B cell (primary cell): ENCODE data around the gene JMJD6. TPM values are rescaled to one million over a fixed set of nuclear protein-coding genes. Genes with fewer than 3 reads are reported as not detected.

Source experiments
- ATAC-seq: fragments of 200-7000 bp; cut with Tn5 transposase; one replicate; pipeline ENCODE4 v1.10.0; 2021; ENCODE audit warnings: low read depth, mild to moderate bottlenecking, moderate number of reproducible peaks, moderate library complexity
- CTCF ChIA-PET: fragments of 350-600 bp; sonication (Branson Sonifier 250); formaldehyde crosslinking; loops from one replicate; lab custom pipeline; 2021; ENCODE audit warnings: antibody characterized with exemption, inconsistent platforms; lab: Charles Lee
- POLR2A ChIA-PET: fragments of 350-600 bp; sonication (Branson Sonifier 250); formaldehyde crosslinking; loops from one replicate; lab custom pipeline; 2021; ENCODE audit warnings: antibody characterized with exemption; lab: Charles Lee
- DNase-seq: peaks from one replicate; pipeline ENCODE4 v3.0.0; 2013
- H2AFZ ChIP-seq: 2 replicates; pipeline ENCODE4 v1.6.1; 2012; ENCODE audit warnings: mild to moderate bottlenecking, low read depth, low read length; ENCODE audit not compliant: insufficient read depth, poor library complexity, severe bottlenecking
- H3K27ac ChIP-seq, 2 donors: 1 replicate in 1 of 2; 2 replicates in 1 of 2; pipeline ENCODE4 v1.5.1; 2012 to 2013; ENCODE audit warnings: low read length in 2 of 2, mild to moderate bottlenecking in 2 of 2, moderate library complexity in 1 of 2
- H3K27me3 ChIP-seq, 4 experiments: fragments of 200-600 bp in 1 of 4; sonication (generic) in 1 of 4; replicated peaks in 1 of 4; 1 replicate in 2 of 4; 2 replicates in 2 of 4; pipeline versions ENCODE4 v1.6.1 to v1.7.0; 2013 to 2016; ENCODE audit warnings: low read length in 3 of 4, mild to moderate bottlenecking in 2 of 4, mixed read lengths in 1 of 4, moderate library complexity in 1 of 4; ENCODE audit not compliant: insufficient read depth in 4 of 4, control insufficient read depth in 3 of 4; ENCODE audit errors: control extremely low read depth in 1 of 4
- H3K36me3 ChIP-seq, 2 experiments: replicated peaks in 1 of 2; 1 replicate in 1 of 2; 2 replicates in 1 of 2; pipeline versions ENCODE4 v1.6.1 to v1.7.1; 2013; ENCODE audit warnings: low read length in 1 of 2; ENCODE audit not compliant: insufficient read depth in 2 of 2, control insufficient read depth in 1 of 2; ENCODE audit errors: control extremely low read depth in 1 of 2, extremely low read depth in 1 of 2
- H3K4me1 ChIP-seq, 2 donors: fragments of 200-600 bp in 1 of 2; sonication (generic) in 1 of 2; 1 replicate in 1 of 2; 2 replicates in 1 of 2; pipeline versions ENCODE4 v1.5.1 to v1.6.1; 2013 to 2017; ENCODE audit warnings: low read length in 2 of 2; ENCODE audit not compliant: control insufficient read depth in 2 of 2, insufficient read depth in 2 of 2
- H3K4me2 ChIP-seq: replicated peaks from 2 replicates; pipeline ENCODE3; 2012; ENCODE audit warnings: mild to moderate bottlenecking, low read depth, low read length; ENCODE audit not compliant: poor library complexity, severe bottlenecking
- H3K4me3 ChIP-seq, 5 experiments: fragments of 200-600 bp in 1 of 5; sonication (generic) in 1 of 5; 1 replicate in 3 of 5; 2 replicates in 2 of 5; pipeline versions ENCODE4 v1.5.1 to v1.7.0; 2011 to 2016; ENCODE audit warnings: low read length in 4 of 5, mild to moderate bottlenecking in 4 of 5, low read depth in 2 of 5, control low read depth in 1 of 5, moderate library complexity in 1 of 5; ENCODE audit not compliant: insufficient read depth in 1 of 5; ENCODE audit errors: control extremely low read depth in 1 of 5, extremely low read depth in 1 of 5
- H3K79me2 ChIP-seq: fragments of 200-600 bp; sonication (generic); one replicate; pipeline ENCODE4 v1.6.0; 2016; ENCODE audit warnings: low read length; ENCODE audit not compliant: control insufficient read depth, insufficient read depth
- H3K9ac ChIP-seq: fragments of 200-600 bp; sonication (generic); 2 replicates; pipeline ENCODE4 v1.6.1; 2017; ENCODE audit warnings: mild to moderate bottlenecking, low read length, moderate library complexity
- H3K9me3 ChIP-seq, 3 donors: one replicate each; pipeline versions ENCODE4 v1.6.1 to v1.7.1; 2013; ENCODE audit warnings: low read length in 2 of 3; ENCODE audit not compliant: control insufficient read depth in 2 of 3, insufficient read depth in 1 of 3; ENCODE audit errors: control extremely low read depth in 1 of 3
- H4K20me1 ChIP-seq: 2 replicates; pipeline ENCODE4 v1.6.0; 2012; ENCODE audit warnings: mild to moderate bottlenecking, low read length; ENCODE audit not compliant: insufficient read depth, control insufficient read depth, poor library complexity, severe bottlenecking
- H3K27ac Mint-ChIP-seq: one replicate; pipeline ENCODE4 v1.8.0; 2021; ENCODE audit warnings: mixed read lengths
- H3K27me3 Mint-ChIP-seq: one replicate; pipeline ENCODE4 v1.8.0; 2021; ENCODE audit warnings: mixed read lengths
- H3K4me1 Mint-ChIP-seq: one replicate; pipeline ENCODE4 v1.8.0; 2021; ENCODE audit warnings: mixed read lengths
- H3K4me3 Mint-ChIP-seq: one replicate; pipeline ENCODE4 v1.8.0; 2021; ENCODE audit warnings: mixed read lengths
- H3K9me3 Mint-ChIP-seq: one replicate; pipeline ENCODE4 v1.8.0; 2022; ENCODE audit warnings: mixed read lengths; ENCODE audit not compliant: insufficient read depth
- EZH2 ChIP-seq: IDR thresholded peaks from 2 replicates; pipeline ENCODE4 v1.6.1; 2012; ENCODE audit warnings: borderline replicate concordance, low read depth, mild to moderate bottlenecking, moderate library complexity, low read length; ENCODE audit not compliant: insufficient read depth, poor library complexity, severe bottlenecking
- WGBS: methylation state at CpG from one replicate; pipeline ENCODE4 v1.1.5; 2013; ENCODE audit warnings: missing lambda C conversion rate; ENCODE audit not compliant: insufficient coverage; 5-methylcytosine and 5-hydroxymethylcytosine counted together
- intact Hi-C: fragments of 100-400 bp; cut with micrococcal nuclease; formaldehyde crosslinking; loops from one replicate; pipeline ENCODE4 v1.10.0; 2022
- polyA plus RNA-seq: library from polyadenylated mRNA; depleted of rRNA; stranded (reverse); fragments of >200 nt; gene quantifications from 2 replicates; pipeline ENCODE4 v1.2.3, GENCODE V29; 2012
- total RNA-seq, 2 donors: library from RNA; stranded (reverse); fragments of 120-200 nt in 1 of 2; gene quantifications; 1 replicate in 1 of 2; 2 replicates in 1 of 2; pipeline versions ENCODE4 v1.2.3 to v1.2.4, GENCODE V29; 2013 to 2022
- TF ChIP-seq, protein P1 (sequence below): fragments of 200-600 bp; IDR thresholded peaks from one replicate; pipeline ENCODE4 v1.8.0; 2022; ENCODE audit warnings: antibody characterized with exemption, mild to moderate bottlenecking

Gene JMJD6
- total and polyA plus RNA-seq, 2 donors (not counting 1 experiment from before 2014, with no cell fraction given) = 38.2 to 45.0 TPM

- intact Hi-C loops = no loop called here
- no peak overlapping the region for H3K27ac Mint-ChIP-seq
- H3K9ac ChIP-seq = no peak overlapping the region
Measured at GRCh38 chr17:76683921-76684745, 42.3 kb downstream of the JMJD6 start.

More at GRCh38 chr17:76683921-76684745, 42.3 kb downstream of the JMJD6 start:
- H4K20me1 ChIP-seq = no peaks in the 10 kb centered on the region
- no peaks in the 10 kb centered on the region for H3K4me1 ChIP-seq
- H3K79me2 ChIP-seq = no peaks in the 10 kb centered on the region
- no peak overlapping the region for H3K4me2 ChIP-seq
- TF ChIP-seq, protein P1, sequence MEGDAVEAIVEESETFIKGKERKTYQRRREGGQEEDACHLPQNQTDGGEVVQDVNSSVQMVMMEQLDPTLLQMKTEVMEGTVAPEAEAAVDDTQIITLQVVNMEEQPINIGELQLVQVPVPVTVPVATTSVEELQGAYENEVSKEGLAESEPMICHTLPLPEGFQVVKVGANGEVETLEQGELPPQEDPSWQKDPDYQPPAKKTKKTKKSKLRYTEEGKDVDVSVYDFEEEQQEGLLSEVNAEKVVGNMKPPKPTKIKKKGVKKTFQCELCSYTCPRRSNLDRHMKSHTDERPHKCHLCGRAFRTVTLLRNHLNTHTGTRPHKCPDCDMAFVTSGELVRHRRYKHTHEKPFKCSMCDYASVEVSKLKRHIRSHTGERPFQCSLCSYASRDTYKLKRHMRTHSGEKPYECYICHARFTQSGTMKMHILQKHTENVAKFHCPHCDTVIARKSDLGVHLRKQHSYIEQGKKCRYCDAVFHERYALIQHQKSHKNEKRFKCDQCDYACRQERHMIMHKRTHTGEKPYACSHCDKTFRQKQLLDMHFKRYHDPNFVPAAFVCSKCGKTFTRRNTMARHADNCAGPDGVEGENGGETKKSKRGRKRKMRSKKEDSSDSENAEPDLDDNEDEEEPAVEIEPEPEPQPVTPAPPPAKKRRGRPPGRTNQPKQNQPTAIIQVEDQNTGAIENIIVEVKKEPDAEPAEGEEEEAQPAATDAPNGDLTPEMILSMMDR = no peak
- no peak for TF ChIP-seq EZH2
- ChIA-PET POLR2A (no interaction called here), CTCF (no interaction called here)
- no peak overlapping the region for H2AFZ ChIP-seq
- H3K9me3 ChIP-seq = no peaks in the 10 kb centered on the region
- Mint-ChIP-seq H3K4me3 (no peak overlapping the region), H3K27me3 (peaks cover 4% of the 10 kb centered on the region), H3K4me1 (no peaks in the 10 kb centered on the region), H3K9me3 (no peaks in the 10 kb centered on the region)
- no peaks in the 10 kb centered on the region for H3K36me3 ChIP-seq
- peaks cover 0 to 5% (median 0%) of the 10 kb centered on the region in 4 experiments for H3K27me3 ChIP-seq
- no peak overlapping the region for H3K4me3 ChIP-seq
- H3K27ac ChIP-seq = no peak overlapping the region
- WGBS = 92% methylated on average over 16 of the region's 25 CpGs
- ATAC-seq = no peak
- no peak for DNase-seq
